ENCODE results near the gene ARHGAP26.

- TF ChIP-seq CTCF (IDR thresholded peaks at IDR 0.05) (no peak), POLR2A (IDR thresholded peaks at IDR 0.05) (no peak)
These were observed 208.5 kb downstream of the ARHGAP26 start for GRCh38 chr5:142978726-142979125.
